Measurements from ENCODE around the gene TMEM35B.
"Not testable (repeated sequence)": the region's sequence is repeated elsewhere in the genome, so short reads cannot be mapped to it uniquely, and the experiment has no call there.

The TMEM35B gene

GRCh38 chr1:34975771-34976170, 9.4 kb downstream of the TMEM35B start:
- no peak for DNase-seq

GRCh38 chr1:34975338-34975737, 9.8 kb downstream of the TMEM35B start:
- no peak for DNase-seq

- no peak for DNase-seq
Measured at GRCh38 chr1:34974626-34975025, 10.5 kb downstream of the TMEM35B start.

- DNase-seq = no peak
Measured at GRCh38 chr1:34973326-34973725, 11.8 kb downstream of the TMEM35B start.

- DNase-seq = peak; percentile 76
Measured at GRCh38 chr1:34970829-34971228, 14.3 kb downstream of the TMEM35B start.

GRCh38 chr1:34970220-34970735, 14.9 kb downstream of the TMEM35B start:
- no peak for DNase-seq

- DNase-seq = not testable (repeated sequence)
Measured at GRCh38 chr1:34968297-34968696, 16.9 kb downstream of the TMEM35B start.

- not testable (repeated sequence) for DNase-seq
Measured at GRCh38 chr1:34967672-34968071, 17.5 kb downstream of the TMEM35B start.

GRCh38 chr1:34965597-34965996, 19.6 kb downstream of the TMEM35B start:
- DNase-seq = no peak

- no peak for DNase-seq
Measured at GRCh38 chr1:34950428-34950827, 34.7 kb downstream of the TMEM35B start.

GRCh38 chr1:34948739-34949138, 36.4 kb downstream of the TMEM35B start:
- DNase-seq = not testable (repeated sequence)

GRCh38 chr1:34947641-34948314, 37.4 kb downstream of the TMEM35B start:
- not testable (repeated sequence) for DNase-seq

GRCh38 chr1:34946211-34946610, 38.9 kb downstream of the TMEM35B start:
- DNase-seq = no peak

GRCh38 chr1:34941798-34942197, 43.3 kb downstream of the TMEM35B start:
- DNase-seq = not testable (repeated sequence)

Measured in NCI-H774 (cell line).